Keratinocyte (primary cell): Measurements from ENCODE around the gene AOPEP. TPM values are rescaled to one million over a fixed set of nuclear protein-coding genes. Genes with fewer than 3 reads are reported as not detected.

Experiments
- DNase-seq: peaks from one replicate; pipeline ENCODE4 v3.0.0-alpha.2; 2011; ENCODE audit warnings: low read depth, missing footprints, low spot score
- FAIRE-seq: peaks from 2 replicates; lab custom pipeline; 2011; peaks lifted over from hg19 to GRCh38; lab: Jason Lieb, UNC
- H2AFZ ChIP-seq: 2 replicates; pipeline ENCODE4 v1.6.0; 2012; ENCODE audit warnings: low read length, control low read depth, inconsistent platforms; ENCODE audit not compliant: control insufficient read depth
- H3K27ac ChIP-seq: 2 replicates; pipeline ENCODE4 v1.5.1; 2011; ENCODE audit warnings: low read length; ENCODE audit not compliant: control insufficient read depth, insufficient read depth
- H3K27me3 ChIP-seq: 3 replicates; pipeline ENCODE4 v1.6.0; 2011; ENCODE audit warnings: low read length; ENCODE audit not compliant: control insufficient read depth, insufficient read depth; ENCODE audit errors: extremely low read depth
- H3K36me3 ChIP-seq, 2 experiments: 2 replicates in 1 of 2; 3 replicates in 1 of 2; pipeline ENCODE4 v1.5.1; 2011; ENCODE audit warnings: low read length in 2 of 2, mild to moderate bottlenecking in 1 of 2; ENCODE audit not compliant: control insufficient read depth in 2 of 2, insufficient read depth in 2 of 2; ENCODE audit errors: extremely low read depth in 1 of 2
- H3K4me1 ChIP-seq: 3 replicates; pipeline ENCODE4 v1.5.1; 2011; ENCODE audit warnings: low read length; ENCODE audit not compliant: control insufficient read depth, insufficient read depth; ENCODE audit errors: extremely low read depth
- H3K4me2 ChIP-seq: 3 replicates; pipeline ENCODE4 v1.6.0; 2011; ENCODE audit warnings: low read depth, low read length; ENCODE audit not compliant: control insufficient read depth, insufficient read depth; ENCODE audit errors: extremely low read depth
- H3K4me3 ChIP-seq, 3 experiments: fragments of 200-600 bp in 1 of 3; sonication (generic) in 1 of 3; 2 replicates in 2 of 3; 3 replicates in 1 of 3; pipeline ENCODE4 v1.5.1; 2011 to 2016; ENCODE audit warnings: low read length in 3 of 3, mild to moderate bottlenecking in 3 of 3, control low read depth in 2 of 3, inconsistent platforms in 1 of 3, low read depth in 1 of 3, mixed read lengths in 1 of 3, mixed run types in 1 of 3, moderate library complexity in 1 of 3; ENCODE audit not compliant: control insufficient read depth in 2 of 3, insufficient read depth in 2 of 3; ENCODE audit errors: extremely low read depth in 1 of 3
- H3K79me2 ChIP-seq: 2 replicates; pipeline ENCODE4 v1.6.0; 2012; ENCODE audit warnings: low read length; ENCODE audit not compliant: control insufficient read depth, insufficient read depth
- H3K9ac ChIP-seq: 3 replicates; pipeline ENCODE4 v1.6.0; 2011; ENCODE audit warnings: low read length; ENCODE audit not compliant: control insufficient read depth, insufficient read depth; ENCODE audit errors: extremely low read depth
- H3K9me1 ChIP-seq: 3 replicates; pipeline ENCODE4 v1.6.0; 2011; ENCODE audit warnings: low read length; ENCODE audit not compliant: control insufficient read depth, insufficient read depth; ENCODE audit errors: extremely low read depth
- H3K9me3 ChIP-seq: 2 replicates; pipeline ENCODE4 v1.5.1; 2012; ENCODE audit warnings: low read depth, low read length; ENCODE audit not compliant: control insufficient read depth
- H4K20me1 ChIP-seq: 3 replicates; pipeline ENCODE4 v1.6.0; 2011; ENCODE audit warnings: low read length; ENCODE audit not compliant: control insufficient read depth, insufficient read depth; ENCODE audit errors: extremely low read depth
- EZH2 ChIP-seq: IDR thresholded peaks from one replicate; pipeline ENCODE4 v1.6.1; 2012; ENCODE audit warnings: inconsistent platforms, mild to moderate bottlenecking, low read length, moderate library complexity
- dilution Hi-C: fragments of 300-500 bp; cut with MboI; formaldehyde crosslinking; loops from one replicate; pipeline ENCODE4 v1.7.0; 2020; ENCODE audit warnings: low sequenced_read_pairs; ENCODE audit not compliant: extremely low pct_ligation_motif_present
- polyA plus RNA-seq, 5 experiments: library from polyadenylated mRNA; depleted of rRNA in 3 of 5; stranded (reverse) in 3 of 5; stranded (forward) in 1 of 5; unstranded in 1 of 5; fragments of >200 nt; gene quantifications; 1 replicate in 1 of 5; 2 replicates in 3 of 5; 3 replicates in 1 of 5; pipeline versions ENCODE4 v1.2.1 to v1.2.3, GENCODE V29; 2011 to 2012; ENCODE audit warnings: missing spikeins in 2 of 5, low read depth in 1 of 5, low replicate concordance in 1 of 5
- TF ChIP-seq, protein P1 (sequence below), 3 experiments: IDR thresholded peaks in 1 of 3; conservative IDR thresholded peaks in 1 of 3; optimal IDR thresholded peaks in 1 of 3; 2 replicates in 2 of 3; 3 replicates in 1 of 3; pipeline versions ENCODE3 to v1.5.1; 2011; ENCODE audit warnings: low read length in 3 of 3, mild to moderate bottlenecking in 3 of 3, moderate library complexity in 2 of 3, control low read depth in 1 of 3, inconsistent platforms in 1 of 3; ENCODE audit not compliant: insufficient read depth in 2 of 3; ENCODE audit errors: extremely low read depth in 1 of 3

Gene AOPEP
- polyA plus RNA-seq, 1 donor (not counting 4 experiments of a cell fraction or from before 2014, with no cell fraction given), result 27.0 TPM

GRCh38 chr9:94879230-94879629, 152.7 kb downstream of the AOPEP start:
- Histone ChIP-seq H3K79me2 (no peaks in the 10 kb centered on the region), H3K36me3 (no peaks in the 10 kb centered on the region), H3K9ac (no peak overlapping the region), H3K4me3 (no peak overlapping the region), H4K20me1 (no peaks in the 10 kb centered on the region), H3K4me2 (peak overlapping the region; percentile 54), H3K27me3 (no peaks in the 10 kb centered on the region), H3K27ac (no peak overlapping the region), H3K9me3 (no peaks in the 10 kb centered on the region), H3K9me1 (no peaks in the 10 kb centered on the region), H3K4me1 (peaks cover 24% of the 10 kb centered on the region), H2AFZ (peak overlapping the region; percentile 15)
- dilution Hi-C loops, result no loop called here
- FAIRE-seq (no peak), DNase-seq (no peak)
- TF ChIP-seq EZH2, result no peak
- TF ChIP-seq, protein P1, sequence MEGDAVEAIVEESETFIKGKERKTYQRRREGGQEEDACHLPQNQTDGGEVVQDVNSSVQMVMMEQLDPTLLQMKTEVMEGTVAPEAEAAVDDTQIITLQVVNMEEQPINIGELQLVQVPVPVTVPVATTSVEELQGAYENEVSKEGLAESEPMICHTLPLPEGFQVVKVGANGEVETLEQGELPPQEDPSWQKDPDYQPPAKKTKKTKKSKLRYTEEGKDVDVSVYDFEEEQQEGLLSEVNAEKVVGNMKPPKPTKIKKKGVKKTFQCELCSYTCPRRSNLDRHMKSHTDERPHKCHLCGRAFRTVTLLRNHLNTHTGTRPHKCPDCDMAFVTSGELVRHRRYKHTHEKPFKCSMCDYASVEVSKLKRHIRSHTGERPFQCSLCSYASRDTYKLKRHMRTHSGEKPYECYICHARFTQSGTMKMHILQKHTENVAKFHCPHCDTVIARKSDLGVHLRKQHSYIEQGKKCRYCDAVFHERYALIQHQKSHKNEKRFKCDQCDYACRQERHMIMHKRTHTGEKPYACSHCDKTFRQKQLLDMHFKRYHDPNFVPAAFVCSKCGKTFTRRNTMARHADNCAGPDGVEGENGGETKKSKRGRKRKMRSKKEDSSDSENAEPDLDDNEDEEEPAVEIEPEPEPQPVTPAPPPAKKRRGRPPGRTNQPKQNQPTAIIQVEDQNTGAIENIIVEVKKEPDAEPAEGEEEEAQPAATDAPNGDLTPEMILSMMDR (optimal IDR thresholded peaks at IDR 0.05 in 1 of 3, IDR thresholded peaks at IDR 0.05 in 1 of 3, conservative IDR thresholded peaks at IDR 0.05 in 1 of 3; ENCODE audit: extremely low read depth in 1 of 3, insufficient read depth in 2 of 3, low read length in 3 of 3), result no peak

- H3K27me3 ChIP-seq, result no peaks in the 10 kb centered on the region
- H4K20me1 ChIP-seq, result no peaks in the 10 kb centered on the region
- TF ChIP-seq, protein P1 (optimal IDR thresholded peaks at IDR 0.05 in 1 of 3, IDR thresholded peaks at IDR 0.05 in 1 of 3, conservative IDR thresholded peaks at IDR 0.05 in 1 of 3; ENCODE audit: extremely low read depth in 1 of 3, insufficient read depth in 2 of 3, low read length in 3 of 3), result no peak
- TF ChIP-seq EZH2, result no peak
- no peaks in the 10 kb centered on the region for H3K9me1 ChIP-seq
- no peak overlapping the region for H3K4me3 ChIP-seq
- no peaks in the 10 kb centered on the region for H3K36me3 ChIP-seq
- H3K9ac ChIP-seq, result no peak overlapping the region
- H3K79me2 ChIP-seq, result no peaks in the 10 kb centered on the region
- no peaks in the 10 kb centered on the region for H3K9me3 ChIP-seq
- no peak overlapping the region for H2AFZ ChIP-seq
- no peak overlapping the region for H3K27ac ChIP-seq
- no peak for FAIRE-seq
- dilution Hi-C loops, result no loop called here
- no peak overlapping the region for H3K4me2 ChIP-seq
- peaks cover 22% of the 10 kb centered on the region for H3K4me1 ChIP-seq
- DNase-seq, result no peak
Measured at GRCh38 chr9:94881023-94881422, 154.5 kb downstream of the AOPEP start.
